HEK293 (cell line): ENCODE measurements around the gene SEMA3F.

ENCODE experiments used
- BCL11B ChIP-seq: fragments of 450-650 bp; formaldehyde crosslinking; IDR thresholded peaks from 2 replicates; pipeline ENCODE4 v1.5.1; 2016; ENCODE audit warnings: low read depth, missing biosample characterization, missing genetic modification characterization
- FEZF1 ChIP-seq: fragments of 450-650 bp; formaldehyde crosslinking; IDR thresholded peaks from 2 replicates; pipeline ENCODE4 v1.5.1; 2016; ENCODE audit warnings: missing biosample characterization, missing genetic modification characterization
- IKZF3 ChIP-seq: fragments of 450-650 bp; IDR thresholded peaks from 2 replicates; pipeline ENCODE4 v1.5.0; 2018; ENCODE audit warnings: missing biosample characterization, mild to moderate bottlenecking, missing genetic modification characterization, moderate library complexity
- OSR2 ChIP-seq: fragments of 450-650 bp; formaldehyde crosslinking; IDR thresholded peaks from 2 replicates; pipeline ENCODE4 v1.5.1; 2016; ENCODE audit warnings: missing biosample characterization, missing genetic modification characterization
- WT1 ChIP-seq: fragments of 450-650 bp; formaldehyde crosslinking; IDR thresholded peaks from 2 replicates; pipeline ENCODE4 v1.5.1; 2016; ENCODE audit warnings: missing biosample characterization, missing genetic modification characterization
- YY2 ChIP-seq: fragments of 450-650 bp; formaldehyde crosslinking; IDR thresholded peaks from 2 replicates; pipeline ENCODE4 v1.5.1; 2016; ENCODE audit warnings: missing biosample characterization, missing genetic modification characterization
- ZEB2 ChIP-seq: fragments of 450-650 bp; formaldehyde crosslinking; IDR thresholded peaks from 2 replicates; pipeline ENCODE4 v1.5.1; 2016; ENCODE audit warnings: missing biosample characterization, missing genetic modification characterization
- ZFHX2 ChIP-seq: fragments of 450-650 bp; formaldehyde crosslinking; conservative IDR thresholded peaks from 2 replicates; pipeline ENCODE4 v1.5.1; 2016; ENCODE audit warnings: missing biosample characterization, missing genetic modification characterization
- ZFP41 ChIP-seq: fragments of 450-650 bp; formaldehyde crosslinking; IDR thresholded peaks from 2 replicates; pipeline ENCODE4 v1.5.1; 2016; ENCODE audit warnings: missing biosample characterization, missing genetic modification characterization, borderline replicate concordance
- ZIC2 ChIP-seq: fragments of 450-650 bp; formaldehyde crosslinking; IDR thresholded peaks from 2 replicates; pipeline ENCODE4 v1.5.1; 2016; ENCODE audit warnings: missing biosample characterization, missing genetic modification characterization
- ZNF138 ChIP-seq: fragments of 450-650 bp; formaldehyde crosslinking; IDR thresholded peaks from 2 replicates; pipeline ENCODE4 v1.5.1; 2016; ENCODE audit warnings: missing biosample characterization, missing genetic modification characterization, borderline replicate concordance
- ZNF16 ChIP-seq: fragments of 450-650 bp; formaldehyde crosslinking; IDR thresholded peaks from 2 replicates; pipeline ENCODE4 v1.5.1; 2016; ENCODE audit warnings: low read depth, missing biosample characterization, missing genetic modification characterization
- ZNF169 ChIP-seq: fragments of 450-650 bp; formaldehyde crosslinking; IDR thresholded peaks from 2 replicates; pipeline ENCODE4 v1.5.1; 2016; ENCODE audit warnings: missing biosample characterization, missing genetic modification characterization
- ZNF175 ChIP-seq: fragments of 450-650 bp; formaldehyde crosslinking; IDR thresholded peaks from 2 replicates; pipeline ENCODE4 v1.5.1; 2016; ENCODE audit warnings: missing biosample characterization, missing genetic modification characterization
- ZNF274 ChIP-seq, 2 experiments: fragments of 200-500 bp in 1 of 2; fragments of 450-650 bp in 1 of 2; sonication (Bioruptor generic) in 1 of 2; formaldehyde crosslinking in 1 of 2; IDR thresholded peaks; 2 replicates each; pipeline versions ENCODE4 v1.5.1 to v1.6.1; 2014 to 2016; ENCODE audit warnings: borderline replicate concordance in 1 of 2, inconsistent platforms in 1 of 2, low read length in 1 of 2, missing biosample characterization in 1 of 2, missing genetic modification characterization in 1 of 2
- ZNF280C ChIP-seq: fragments of 450-650 bp; formaldehyde crosslinking; IDR thresholded peaks from 2 replicates; pipeline ENCODE4 v1.5.1; 2016; ENCODE audit warnings: missing biosample characterization, missing genetic modification characterization
- ZNF354C ChIP-seq: fragments of 450-650 bp; formaldehyde crosslinking; IDR thresholded peaks from 2 replicates; pipeline ENCODE4 v1.5.1; 2016; ENCODE audit warnings: missing biosample characterization, missing genetic modification characterization, low read depth, borderline replicate concordance
- ZNF362 ChIP-seq: fragments of 450-650 bp; formaldehyde crosslinking; IDR thresholded peaks from 2 replicates; pipeline ENCODE4 v1.5.1; 2016; ENCODE audit warnings: missing biosample characterization, missing genetic modification characterization
- ZNF404 ChIP-seq: fragments of 450-650 bp; formaldehyde crosslinking; IDR thresholded peaks from 2 replicates; pipeline ENCODE4 v1.5.1; 2017; ENCODE audit warnings: missing biosample characterization, missing genetic modification characterization
- ZNF433 ChIP-seq: fragments of 450-650 bp; formaldehyde crosslinking; IDR thresholded peaks from 2 replicates; pipeline ENCODE4 v1.5.1; 2016; ENCODE audit warnings: missing biosample characterization, missing genetic modification characterization, low read depth
- ZNF449 ChIP-seq: fragments of 450-650 bp; formaldehyde crosslinking; IDR thresholded peaks from 2 replicates; pipeline ENCODE4 v1.5.1; 2017; ENCODE audit warnings: missing biosample characterization, mild to moderate bottlenecking, missing genetic modification characterization, moderate library complexity
- ZNF621 ChIP-seq: fragments of 450-650 bp; formaldehyde crosslinking; IDR thresholded peaks from 2 replicates; pipeline ENCODE4 v1.5.1; 2017; ENCODE audit warnings: missing biosample characterization, missing genetic modification characterization
- ZNF624 ChIP-seq: fragments of 450-650 bp; formaldehyde crosslinking; IDR thresholded peaks from 2 replicates; pipeline ENCODE4 v1.5.1; 2017; ENCODE audit warnings: missing biosample characterization, missing genetic modification characterization
- ZNF639 ChIP-seq: fragments of 450-650 bp; formaldehyde crosslinking; IDR thresholded peaks from 2 replicates; pipeline ENCODE4 v1.5.1; 2016; ENCODE audit warnings: missing biosample characterization, missing genetic modification characterization
- ZNF660 ChIP-seq: fragments of 450-650 bp; IDR thresholded peaks from 2 replicates; pipeline ENCODE4 v1.5.1; 2018; ENCODE audit warnings: missing biosample characterization, mild to moderate bottlenecking, missing genetic modification characterization
- ZNF670 ChIP-seq: fragments of 450-650 bp; formaldehyde crosslinking; IDR thresholded peaks from 2 replicates; pipeline ENCODE4 v1.5.1; 2016; ENCODE audit warnings: missing biosample characterization, missing genetic modification characterization, low read depth
- ZNF677 ChIP-seq: fragments of 450-650 bp; IDR thresholded peaks from 2 replicates; pipeline ENCODE4 v1.5.0; 2018; ENCODE audit warnings: missing biosample characterization, mild to moderate bottlenecking, missing genetic modification characterization, moderate library complexity
- ZNF768 ChIP-seq: fragments of 450-650 bp; formaldehyde crosslinking; IDR thresholded peaks from 2 replicates; pipeline ENCODE4 v1.5.1; 2018; ENCODE audit warnings: missing biosample characterization, mild to moderate bottlenecking, missing genetic modification characterization
- ZNF785 ChIP-seq: fragments of 450-650 bp; formaldehyde crosslinking; IDR thresholded peaks from 2 replicates; pipeline ENCODE4 v1.5.1; 2016; ENCODE audit warnings: missing biosample characterization, missing genetic modification characterization
- ZNF791 ChIP-seq: fragments of 450-650 bp; formaldehyde crosslinking; IDR thresholded peaks from 2 replicates; pipeline ENCODE4 v1.5.1; 2016; ENCODE audit warnings: missing biosample characterization, missing genetic modification characterization
- ZXDB ChIP-seq: fragments of 450-650 bp; formaldehyde crosslinking; IDR thresholded peaks from 2 replicates; pipeline ENCODE4 v1.5.1; 2016; ENCODE audit warnings: missing biosample characterization, missing genetic modification characterization
- TF ChIP-seq, protein P1 (sequence below): fragments of 450-650 bp; IDR thresholded peaks from 2 replicates; pipeline ENCODE4 v1.5.1; 2018; ENCODE audit warnings: missing biosample characterization, missing genetic modification characterization
- TF ChIP-seq, protein P2 (sequence below): fragments of 450-650 bp; formaldehyde crosslinking; IDR thresholded peaks from 2 replicates; pipeline ENCODE4 v1.5.1; 2016; ENCODE audit warnings: missing biosample characterization, missing genetic modification characterization

The SEMA3F gene

GRCh38 chr3:50166620-50167019, 11.5 kb downstream of the SEMA3F start (continued):
- no peak for TF ChIP-seq ZNF138 (tag by site-specific recombination)
- TF ChIP-seq ZFP41 (tag by site-specific recombination): no peak
- no peak for TF ChIP-seq ZNF677 (tag by site-specific recombination)
- TF ChIP-seq WT1 (tag by site-specific recombination): peak; percentile 90
- no peak for TF ChIP-seq ZNF362
- no peak for TF ChIP-seq ZNF768 (tag by site-specific recombination)
- TF ChIP-seq, protein P1, sequence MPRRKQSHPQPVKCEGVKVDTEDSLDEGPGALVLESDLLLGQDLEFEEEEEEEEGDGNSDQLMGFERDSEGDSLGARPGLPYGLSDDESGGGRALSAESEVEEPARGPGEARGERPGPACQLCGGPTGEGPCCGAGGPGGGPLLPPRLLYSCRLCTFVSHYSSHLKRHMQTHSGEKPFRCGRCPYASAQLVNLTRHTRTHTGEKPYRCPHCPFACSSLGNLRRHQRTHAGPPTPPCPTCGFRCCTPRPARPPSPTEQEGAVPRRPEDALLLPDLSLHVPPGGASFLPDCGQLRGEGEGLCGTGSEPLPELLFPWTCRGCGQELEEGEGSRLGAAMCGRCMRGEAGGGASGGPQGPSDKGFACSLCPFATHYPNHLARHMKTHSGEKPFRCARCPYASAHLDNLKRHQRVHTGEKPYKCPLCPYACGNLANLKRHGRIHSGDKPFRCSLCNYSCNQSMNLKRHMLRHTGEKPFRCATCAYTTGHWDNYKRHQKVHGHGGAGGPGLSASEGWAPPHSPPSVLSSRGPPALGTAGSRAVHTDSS (tag by site-specific recombination): no peak
- TF ChIP-seq ZNF354C: no peak
- no peak for TF ChIP-seq IKZF3 (tag by site-specific recombination)
- TF ChIP-seq, protein P2, sequence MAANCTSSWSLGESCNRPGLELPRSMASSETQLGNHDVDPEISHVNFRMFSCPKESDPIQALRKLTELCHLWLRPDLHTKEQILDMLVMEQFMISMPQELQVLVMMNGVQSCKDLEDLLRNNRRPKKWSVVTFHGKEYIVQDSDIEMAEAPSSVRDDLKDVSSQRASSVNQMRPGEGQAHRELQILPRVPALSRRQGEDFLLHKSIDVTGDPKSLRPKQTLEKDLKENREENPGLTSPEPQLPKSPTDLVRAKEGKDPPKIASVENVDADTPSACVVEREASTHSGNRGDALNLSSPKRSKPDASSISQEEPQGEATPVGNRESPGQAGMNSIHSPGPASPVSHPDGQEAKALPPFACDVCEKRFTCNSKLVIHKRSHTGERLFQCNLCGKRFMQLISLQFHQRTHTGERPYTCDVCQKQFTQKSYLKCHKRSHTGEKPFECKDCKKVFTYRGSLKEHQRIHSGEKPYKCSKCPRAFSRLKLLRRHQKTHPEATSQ (tag by site-specific recombination): no peak
- no peak for TF ChIP-seq ZNF16 (tag by site-specific recombination)
- no peak for TF ChIP-seq ZXDB
- TF ChIP-seq ZNF639: no peak
- peak; percentile 71 for TF ChIP-seq FEZF1
- TF ChIP-seq ZNF621: no peak
- TF ChIP-seq ZNF660: no peak
- TF ChIP-seq ZNF791 (tag by site-specific recombination): no peak
- no peak for TF ChIP-seq ZNF449 (tag by site-specific recombination)
- no peak for TF ChIP-seq ZNF624
- no peak for TF ChIP-seq YY2 (tag by site-specific recombination)
- TF ChIP-seq BCL11B (tag by site-specific recombination): no peak
- TF ChIP-seq ZNF280C (tag by site-specific recombination): no peak
- no peak for TF ChIP-seq ZNF404 (tag by site-specific recombination)
- no peak for TF ChIP-seq ZNF169 (tag by site-specific recombination)
- TF ChIP-seq ZNF175 (tag by site-specific recombination): no peak
- no peak for TF ChIP-seq ZNF670 (tag by site-specific recombination)
- no peak for TF ChIP-seq ZNF785 (tag by site-specific recombination)
- 0 out of 2 replicates have a peak, but pooled peaks have one; percentile 37 for TF ChIP-seq ZIC2
- TF ChIP-seq ZNF433: no peak
- TF ChIP-seq ZEB2 (tag by site-specific recombination): no peak
- peak; percentile 97 for TF ChIP-seq ZFHX2
- TF ChIP-seq OSR2 (tag by site-specific recombination): no peak
- TF ChIP-seq ZNF274 (IDR thresholded peaks at IDR 0.05; ENCODE audit: low read length): no peak
- no peak for TF ChIP-seq ZNF274 (tag by site-specific recombination; IDR thresholded peaks at IDR 0.05; ENCODE audit: borderline replicate concordance)
- TF ChIP-seq, all 188 proteins: peak for 14
